GM18505 (cell line): Measurements from ENCODE around the gene BTG2.

Experiments
- ATAC-seq: cut with Tn5 transposase; IDR thresholded peaks from one replicate; pipeline ENCODE4 v1.9.1; 2021; ENCODE audit not compliant: unreplicated experiment
- POLR2A ChIP-seq: IDR thresholded peaks from 4 replicates; pipeline ENCODE4 v1.6.1; 2011; ENCODE audit warnings: borderline replicate concordance; ENCODE audit not compliant: insufficient read depth, insufficient read length; ENCODE audit errors: extremely low read depth

The BTG2 gene

GRCh38 chr1:203322500-203323179, 17.3 kb downstream of the BTG2 start:
- no peak for TF ChIP-seq POLR2A

GRCh38 chr1:203323587-203323986, 18.3 kb downstream of the BTG2 start:
- ATAC-seq = no peak
- TF ChIP-seq POLR2A = no peak

More at GRCh38 chr1:203322500-203323179, 17.3 kb downstream of the BTG2 start:
- no peak for ATAC-seq

- ATAC-seq = no peak
These were observed 19.0 kb downstream of the BTG2 start for GRCh38 chr1:203324105-203325025.

GRCh38 chr1:203325026-203325417, 19.7 kb downstream of the BTG2 start:
- peak; percentile 87 for TF ChIP-seq POLR2A
- ATAC-seq = no peak

More at GRCh38 chr1:203324105-203325025, 19.0 kb downstream of the BTG2 start:
- no peak for TF ChIP-seq POLR2A

GRCh38 chr1:203325418-203326091, 20.2 kb downstream of the BTG2 start:
- ATAC-seq = no peak
- peak; percentile 33 for TF ChIP-seq POLR2A

GRCh38 chr1:203326830-203327683, 21.7 kb downstream of the BTG2 start:
- ATAC-seq = peak; percentile 74
- TF ChIP-seq POLR2A = peak; percentile 74

GRCh38 chr1:203327684-203328457, 22.6 kb downstream of the BTG2 start:
- TF ChIP-seq POLR2A = peak; percentile 63
- peak; percentile 14 for ATAC-seq

GRCh38 chr1:203328714-203329122, 23.4 kb downstream of the BTG2 start:
- TF ChIP-seq POLR2A = no peak
- no peak for ATAC-seq

GRCh38 chr1:203331224-203331623, 25.9 kb downstream of the BTG2 start:
- no peak for TF ChIP-seq POLR2A
- no peak for ATAC-seq

- ATAC-seq = no peak
- TF ChIP-seq POLR2A = no peak
These were observed 30.2 kb downstream of the BTG2 start for GRCh38 chr1:203335503-203335902.

- ATAC-seq = no peak
- TF ChIP-seq POLR2A = no peak
These were observed 30.8 kb downstream of the BTG2 start for GRCh38 chr1:203336097-203336496.
